Thyroid gland (tissue), 4 donors: Measurements from ENCODE around the gene ACTR1A.

Experiments used
- CTCF ChIP-seq, 6 experiments: fragments of 200-600 bp in 3 of 6; fragments of 450-650 bp in 3 of 6; sonication (generic) in 3 of 6; IDR thresholded peaks; one replicate each; pipeline ENCODE4 v1.5.1; 2016 to 2019; ENCODE audit warnings: antibody characterized with exemption in 6 of 6, mild to moderate bottlenecking in 2 of 6, inconsistent platforms in 1 of 6, moderate library complexity in 1 of 6
- POLR2A ChIP-seq, 2 donors: fragments of 450-650 bp; IDR thresholded peaks; one replicate each; pipeline ENCODE4 v1.6.1; 2017; ENCODE audit warnings: antibody characterized with exemption in 2 of 2, mild to moderate bottlenecking in 2 of 2, moderate library complexity in 1 of 2

- TF ChIP-seq CTCF (IDR thresholded peaks at IDR 0.05) (no peak), POLR2A (IDR thresholded peaks at IDR 0.05) (no peak)
Observed at GRCh38 chr10:102504179-102504975, 1.9 kb upstream of the ACTR1A start.
